Stimulated activated CD4-positive, alpha-beta T cell treated with anti-CD3 and anti-CD28 coated beads, Interleukin-15, amount 100 ng/mL, for 48 hours (primary cell): Measurements from ENCODE around the gene ANGPTL4.
"Not testable (repeated sequence)": the region's sequence is repeated elsewhere in the genome, so short reads cannot be mapped to it uniquely, and the experiment has no call there.

Experiments used
- DNase-seq, 2 donors: peaks; one replicate each; pipeline ENCODE4 v3.0.0-alpha.2; 2020; ENCODE audit warnings: low read depth in 2 of 2

The ANGPTL4 gene

DNA sequence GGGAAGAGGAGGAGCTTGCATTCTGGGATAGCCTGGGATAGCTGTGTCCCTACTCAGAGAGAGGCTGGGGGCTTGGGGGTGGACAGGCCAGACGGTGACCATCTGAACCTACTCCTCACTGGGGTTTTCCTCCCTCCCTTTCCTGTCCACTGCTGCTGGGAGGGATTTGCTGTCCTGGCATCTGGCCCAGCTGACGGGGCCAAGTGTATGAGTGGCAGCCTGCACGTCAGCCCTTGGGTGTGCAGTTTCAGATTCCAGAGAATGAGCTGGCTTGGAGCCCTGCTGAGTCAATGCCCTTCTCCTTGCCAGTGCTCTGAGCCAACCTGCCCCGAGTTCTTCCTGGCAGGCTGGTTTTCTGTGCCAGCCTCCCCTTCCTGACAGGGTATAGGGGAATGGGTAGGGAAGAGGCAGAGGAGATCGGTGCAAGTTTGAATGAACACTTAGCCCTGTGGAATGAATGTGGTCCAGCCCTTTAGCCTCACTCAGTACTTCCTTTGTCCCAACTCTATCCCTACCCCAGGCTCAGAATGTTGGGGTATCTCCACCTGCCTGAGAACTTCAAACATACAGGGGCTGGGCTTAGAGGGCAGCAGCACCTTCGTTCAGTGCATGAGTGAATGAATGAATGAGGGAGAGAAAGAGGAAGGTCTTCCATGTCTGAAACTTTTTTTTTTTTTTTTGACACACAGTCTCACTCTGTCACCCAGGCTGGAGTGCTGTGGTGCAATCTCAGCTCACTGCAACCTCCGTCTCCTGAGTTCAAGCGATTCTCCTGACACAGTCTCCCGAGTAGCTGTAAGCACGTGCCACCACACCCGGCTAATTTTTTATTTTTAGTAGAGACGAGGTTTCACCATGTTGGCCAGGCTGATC, 1.8 kb upstream of the ANGPTL4 start:
- peak; percentile 17 to 31 for DNase-seq

DNA sequence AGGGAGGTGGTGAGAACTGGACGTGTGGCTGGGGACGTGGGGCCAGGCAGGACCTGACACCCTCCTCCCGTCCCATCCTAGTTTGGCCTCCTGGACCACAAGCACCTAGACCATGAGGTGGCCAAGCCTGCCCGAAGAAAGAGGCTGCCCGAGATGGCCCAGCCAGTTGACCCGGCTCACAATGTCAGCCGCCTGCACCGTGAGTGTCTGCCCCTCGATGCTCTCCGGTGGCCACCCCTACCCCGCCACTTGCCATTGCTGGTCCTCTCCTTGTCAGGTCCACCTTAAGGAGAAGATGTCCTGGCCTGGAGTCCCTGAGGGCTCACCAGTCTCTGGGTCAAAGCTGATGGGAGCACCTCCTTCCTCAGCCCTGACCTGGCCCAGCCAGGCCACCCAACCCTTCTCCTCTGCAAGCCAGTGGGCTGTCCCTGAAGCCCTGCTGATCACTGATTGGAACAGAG, 2.2 kb downstream of the ANGPTL4 start:
- no peak for DNase-seq

DNA sequence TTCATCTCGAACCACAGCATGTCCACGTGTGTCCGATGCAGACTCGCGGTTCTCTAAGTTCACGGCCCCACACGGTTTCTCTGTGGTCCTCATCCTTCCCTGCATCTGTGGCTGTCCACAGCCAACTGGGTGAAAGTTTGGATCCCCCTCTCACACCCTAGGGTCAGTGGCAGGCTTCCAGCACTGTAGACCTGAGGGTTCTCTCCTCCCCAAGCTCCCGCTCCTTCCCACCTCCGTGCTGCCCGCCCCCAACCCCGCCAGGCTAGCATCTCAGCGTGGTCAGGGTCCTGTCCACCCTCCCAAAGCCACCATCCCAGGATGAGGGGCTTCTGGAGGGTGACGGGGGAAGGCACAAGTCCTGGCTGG, 3.0 kb downstream of the ANGPTL4 start:
- no peak for DNase-seq

DNA sequence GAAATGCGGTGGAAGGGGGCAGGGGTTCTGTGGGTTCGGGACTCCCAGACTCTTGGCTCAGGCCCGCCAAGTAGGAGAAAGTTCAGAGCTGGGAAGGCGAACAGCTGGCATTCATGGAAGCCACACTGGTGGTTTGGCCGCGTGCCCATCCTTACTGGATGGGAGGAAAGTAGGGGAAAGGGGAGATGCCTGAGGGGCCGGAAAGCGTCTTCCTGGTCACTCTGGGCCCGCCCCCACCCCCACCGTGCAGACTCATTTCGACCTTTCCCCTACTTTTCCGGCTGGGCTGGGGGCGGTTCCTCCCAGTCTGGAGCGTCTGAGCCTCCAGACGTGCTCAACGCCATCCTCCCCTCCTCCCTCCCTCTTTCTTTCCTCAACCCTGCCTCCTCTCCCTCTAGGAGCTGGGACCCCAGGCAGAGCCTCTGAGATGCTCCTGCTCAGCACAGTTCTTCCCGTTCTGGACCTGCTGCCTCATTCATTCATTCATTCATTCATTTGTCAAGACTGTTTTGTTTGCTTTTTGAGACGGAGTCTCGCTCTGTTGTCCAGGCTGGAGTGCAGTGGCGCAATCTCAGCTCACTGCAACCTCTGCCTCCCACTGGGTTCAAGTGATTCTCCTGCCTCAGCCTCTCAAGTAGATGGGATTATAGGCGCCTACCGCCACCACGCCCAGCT, 3.5 kb downstream of the ANGPTL4 start:
- DNase-seq, result no peak

DNA sequence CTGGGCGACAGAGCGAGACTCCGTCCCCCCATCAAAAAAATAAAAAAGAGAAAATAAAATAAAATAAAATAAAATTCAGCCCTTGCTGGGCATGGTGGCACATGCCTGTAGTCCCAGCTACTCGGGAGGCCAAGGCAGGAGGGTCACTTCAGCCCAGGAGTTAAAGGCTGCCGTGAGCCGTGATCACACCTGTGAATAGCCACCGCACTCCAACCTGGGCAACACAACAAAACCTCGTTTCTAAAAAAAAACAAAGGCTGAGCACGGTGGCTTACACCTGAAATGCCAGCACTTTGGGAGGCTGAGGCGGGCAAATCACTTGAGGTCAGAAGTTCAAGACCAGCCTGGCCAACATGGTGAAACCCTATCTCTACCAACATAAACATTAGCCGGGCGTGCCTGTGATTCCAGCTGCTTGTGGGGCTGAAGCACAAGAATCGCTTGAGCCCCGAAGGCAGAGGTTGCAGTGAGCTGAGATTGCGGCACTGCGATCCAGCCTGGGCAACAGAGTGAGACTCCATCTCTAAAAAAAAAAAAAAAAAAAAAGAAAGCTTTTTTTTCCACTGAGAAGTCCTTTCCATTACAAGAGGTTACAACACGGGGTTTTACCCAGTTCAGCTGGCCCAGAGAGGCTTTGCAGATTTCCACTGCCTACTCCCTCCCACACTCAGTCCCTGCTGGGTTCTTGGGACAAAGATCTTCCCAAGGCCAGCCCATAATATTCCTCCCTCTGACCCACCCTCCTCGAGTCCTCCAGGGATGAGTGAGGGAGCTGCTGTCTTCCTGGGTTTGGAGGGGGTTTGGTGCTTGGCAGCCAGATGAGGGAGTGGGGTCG, 6.4 kb downstream of the ANGPTL4 start:
- no peak for DNase-seq

DNA sequence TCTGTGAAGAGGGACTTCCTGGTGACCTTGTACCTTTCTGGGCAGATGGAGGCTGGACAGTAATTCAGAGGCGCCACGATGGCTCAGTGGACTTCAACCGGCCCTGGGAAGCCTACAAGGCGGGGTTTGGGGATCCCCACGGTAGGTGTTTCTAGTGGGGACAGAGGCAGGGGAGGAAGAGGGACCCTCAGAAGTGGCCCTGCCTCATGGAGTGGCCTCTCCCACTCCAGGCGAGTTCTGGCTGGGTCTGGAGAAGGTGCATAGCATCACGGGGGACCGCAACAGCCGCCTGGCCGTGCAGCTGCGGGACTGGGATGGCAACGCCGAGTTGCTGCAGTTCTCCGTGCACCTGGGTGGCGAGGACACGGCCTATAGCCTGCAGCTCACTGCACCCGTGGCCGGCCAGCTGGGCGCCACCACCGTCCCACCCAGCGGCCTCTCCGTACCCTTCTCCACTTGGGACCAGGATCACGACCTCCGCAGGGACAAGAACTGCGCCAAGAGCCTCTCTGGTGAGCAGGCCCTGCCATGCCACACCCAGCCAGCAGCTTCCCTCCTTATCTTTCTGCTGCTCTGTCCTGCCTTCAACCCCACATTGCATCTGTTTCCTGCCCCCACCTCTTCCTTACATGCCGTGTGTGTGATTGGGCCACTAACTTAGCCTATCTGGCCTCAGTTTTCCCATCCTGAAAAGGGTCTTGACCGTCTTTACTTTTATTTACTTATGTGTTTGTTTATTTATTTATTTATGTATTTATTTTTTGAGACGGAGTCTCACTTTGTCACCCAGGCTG, 7.3 kb downstream of the ANGPTL4 start:
- no peak for DNase-seq

DNA sequence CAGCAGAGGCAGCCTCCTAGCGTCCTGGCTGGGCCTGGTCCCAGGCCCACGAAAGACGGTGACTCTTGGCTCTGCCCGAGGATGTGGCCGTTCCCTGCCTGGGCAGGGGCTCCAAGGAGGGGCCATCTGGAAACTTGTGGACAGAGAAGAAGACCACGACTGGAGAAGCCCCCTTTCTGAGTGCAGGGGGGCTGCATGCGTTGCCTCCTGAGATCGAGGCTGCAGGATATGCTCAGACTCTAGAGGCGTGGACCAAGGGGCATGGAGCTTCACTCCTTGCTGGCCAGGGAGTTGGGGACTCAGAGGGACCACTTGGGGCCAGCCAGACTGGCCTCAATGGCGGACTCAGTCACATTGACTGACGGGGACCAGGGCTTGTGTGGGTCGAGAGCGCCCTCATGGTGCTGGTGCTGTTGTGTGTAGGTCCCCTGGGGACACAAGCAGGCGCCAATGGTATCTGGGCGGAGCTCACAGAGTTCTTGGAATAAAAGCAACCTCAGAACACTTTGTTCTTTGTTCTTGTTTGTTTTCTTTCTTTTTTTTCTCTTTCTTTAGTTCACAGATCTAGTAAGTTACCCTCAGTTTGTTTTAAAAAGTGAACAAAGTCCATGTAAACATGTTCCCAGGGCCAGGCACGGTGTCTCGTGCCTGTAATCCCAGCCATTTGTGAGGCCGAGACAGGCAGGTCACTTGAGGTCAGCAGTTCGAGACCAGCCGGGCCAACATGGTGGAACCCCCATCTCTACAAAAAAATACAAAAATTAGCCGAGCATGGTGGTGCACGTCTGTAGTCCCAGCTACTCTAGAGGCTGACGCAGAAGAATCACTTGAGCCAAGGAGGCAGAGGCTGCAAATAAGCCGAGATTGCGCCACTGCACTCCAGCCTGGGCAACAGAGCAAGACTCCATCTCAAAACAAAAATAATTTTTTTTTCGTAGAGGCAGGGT, 10.2 kb downstream of the ANGPTL4 start:
- no peak for DNase-seq

DNA sequence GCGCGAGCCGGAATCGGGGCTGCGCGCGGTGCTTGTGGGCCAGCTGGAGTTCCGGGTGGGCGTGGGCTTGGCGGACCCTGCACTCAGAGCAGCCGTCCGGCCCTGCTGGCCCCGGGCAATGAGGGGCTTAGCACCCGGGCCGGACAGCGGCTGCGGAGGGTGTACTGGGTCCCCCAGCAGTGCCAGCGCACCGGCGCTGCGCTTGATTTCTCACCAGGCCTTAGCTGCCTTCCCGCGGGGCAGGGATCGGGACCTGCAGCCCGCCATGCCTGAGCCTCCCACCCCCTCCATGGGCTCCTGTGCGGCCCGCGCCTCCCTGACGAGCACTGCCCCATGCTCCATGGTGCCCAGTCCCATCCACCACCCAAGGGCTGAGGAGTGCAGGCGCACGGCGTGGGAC, 11.8 kb downstream of the ANGPTL4 start:
- not testable (repeated sequence) for DNase-seq

DNA sequence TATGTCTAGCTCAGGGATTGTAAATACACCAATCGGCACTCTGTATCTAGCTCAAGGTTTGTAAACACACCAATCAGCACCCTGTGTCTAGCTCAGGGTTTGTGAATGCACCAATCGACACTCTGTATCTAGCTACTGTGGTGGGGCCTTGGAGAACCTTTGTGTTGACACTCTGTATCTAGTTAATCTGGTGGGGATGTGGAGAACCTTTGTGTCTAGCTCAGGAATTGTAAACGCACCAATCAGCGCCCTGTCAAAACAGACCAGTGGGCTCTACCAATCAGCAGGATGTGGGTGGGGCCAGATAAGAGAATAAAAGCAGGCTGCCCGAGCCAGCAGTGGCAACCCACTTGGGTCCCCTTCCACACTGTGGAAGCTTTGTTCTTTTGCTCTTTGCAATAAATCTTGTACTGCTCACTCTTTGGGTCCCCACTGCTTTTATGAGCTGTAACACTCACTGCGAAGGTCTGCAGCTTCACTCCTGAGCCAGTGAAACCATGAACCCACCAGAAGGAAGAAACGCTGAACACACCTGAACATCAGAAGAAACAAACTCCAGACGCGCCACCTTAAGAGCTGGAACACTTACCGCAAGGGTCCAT, 12.5 kb downstream of the ANGPTL4 start:
- DNase-seq, result not testable (repeated sequence)

DNA sequence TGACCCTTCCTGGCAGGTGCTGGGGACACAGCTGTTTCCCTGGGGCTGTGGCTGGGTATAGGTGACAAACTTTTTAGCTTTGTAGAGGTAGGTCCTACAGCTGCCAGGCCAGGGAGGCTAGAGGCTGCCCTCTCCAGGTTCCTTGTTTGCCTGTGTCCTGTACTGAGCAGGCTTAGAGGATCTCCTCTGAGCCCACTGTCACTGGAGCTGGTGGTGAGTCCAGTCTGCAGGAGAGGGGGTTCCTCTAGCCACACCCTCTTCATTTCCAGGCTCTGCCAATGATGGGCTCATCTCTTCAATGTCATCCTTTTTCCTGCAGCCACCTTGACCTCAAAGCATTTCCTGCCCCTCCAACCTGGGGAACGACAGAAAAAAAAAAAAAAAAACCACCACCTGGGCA, 13.6 kb downstream of the ANGPTL4 start:
- no peak for DNase-seq

DNA sequence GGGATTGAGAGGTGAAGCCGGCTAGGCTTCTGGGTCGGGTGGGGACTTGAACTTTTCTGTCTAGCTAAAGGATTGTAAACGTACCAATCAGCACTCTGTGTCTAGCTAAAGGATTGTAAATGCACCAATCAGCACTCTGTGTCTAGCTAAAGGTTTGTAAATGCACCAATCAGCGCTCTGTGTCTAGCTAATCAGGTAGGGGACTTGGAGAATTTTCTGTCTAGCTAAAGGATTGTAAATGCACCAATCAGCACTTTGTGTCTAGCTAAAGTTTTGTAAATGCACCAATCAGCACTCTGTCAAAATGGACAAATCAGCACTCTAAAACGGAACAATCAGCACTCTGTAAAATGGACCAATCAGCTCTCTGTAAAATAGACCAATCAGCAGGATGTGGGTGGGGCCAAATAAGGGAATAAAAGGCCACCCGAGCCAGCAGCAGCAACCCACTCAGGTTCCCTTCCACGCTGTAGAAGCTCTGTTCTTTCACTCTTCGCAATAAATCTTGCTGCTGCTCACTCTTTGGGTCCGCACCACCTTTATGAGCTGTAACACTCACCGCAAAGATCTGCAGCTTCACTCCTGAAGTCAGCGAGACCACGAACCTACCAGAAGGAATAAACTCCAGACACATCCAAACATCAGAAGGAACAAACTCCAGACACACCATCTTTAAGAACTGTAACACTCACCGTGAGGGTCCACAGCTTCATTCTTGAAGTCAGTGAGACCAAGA, 15.4 kb downstream of the ANGPTL4 start:
- DNase-seq, result not testable (repeated sequence)

DNA sequence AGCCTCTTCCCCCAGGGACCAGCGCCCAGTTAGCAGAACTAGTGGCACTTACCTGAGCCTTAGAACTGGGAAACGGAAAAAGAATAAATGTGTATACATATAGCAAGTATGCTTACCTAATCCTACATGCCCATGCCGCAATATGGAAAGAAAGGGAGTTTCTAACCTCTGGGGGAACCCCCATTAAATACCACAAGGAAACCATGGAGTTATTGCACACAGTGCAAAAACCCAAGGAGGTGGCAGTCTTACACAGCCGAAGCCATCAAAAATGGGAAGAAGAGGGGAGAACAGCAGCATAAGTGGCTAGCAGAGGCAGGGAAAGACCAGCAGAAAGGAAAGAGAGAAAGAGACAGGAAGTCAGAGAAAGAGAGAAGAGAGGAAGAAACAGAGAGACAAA, 20.6 kb downstream of the ANGPTL4 start:
- DNase-seq, result not testable (repeated sequence)

DNA sequence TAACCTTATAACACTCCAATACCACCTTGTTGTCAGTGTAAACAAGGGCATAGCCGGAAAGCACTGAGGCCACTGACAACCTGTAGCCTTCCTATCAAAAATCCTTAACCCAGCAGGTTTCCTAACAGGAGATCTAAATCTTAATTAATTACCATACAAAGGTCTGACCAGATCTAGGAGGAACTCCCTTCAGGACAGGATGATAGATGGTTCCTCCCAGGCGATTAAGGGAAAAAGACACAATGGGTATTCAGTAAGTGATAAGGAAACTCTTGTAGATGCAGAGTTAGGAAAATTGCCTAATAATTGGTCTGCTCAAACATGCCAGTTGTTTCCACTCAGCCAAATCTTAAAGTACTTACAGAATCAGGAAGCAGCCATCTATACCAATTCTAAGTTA, 21.1 kb downstream of the ANGPTL4 start:
- not testable (repeated sequence) for DNase-seq

DNA sequence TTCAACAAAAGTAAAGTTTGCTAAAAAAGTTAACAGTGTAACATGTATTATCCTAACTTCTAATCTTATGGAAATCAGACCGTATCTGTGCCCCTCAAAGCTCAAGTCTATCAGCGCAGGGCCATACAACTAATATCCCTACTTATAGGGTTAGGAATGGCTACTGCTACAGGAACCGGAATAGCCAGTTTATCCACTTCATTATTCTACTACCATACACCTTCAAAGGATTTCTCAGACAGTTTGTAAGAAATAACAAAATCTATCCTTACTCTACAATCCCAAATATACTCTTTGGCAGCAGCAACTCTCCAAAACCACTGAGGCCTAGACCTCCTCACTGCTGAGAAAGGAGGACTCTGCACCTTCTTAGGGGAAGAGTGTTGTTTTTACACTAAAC, 21.6 kb downstream of the ANGPTL4 start:
- not testable (repeated sequence) for DNase-seq

DNA sequence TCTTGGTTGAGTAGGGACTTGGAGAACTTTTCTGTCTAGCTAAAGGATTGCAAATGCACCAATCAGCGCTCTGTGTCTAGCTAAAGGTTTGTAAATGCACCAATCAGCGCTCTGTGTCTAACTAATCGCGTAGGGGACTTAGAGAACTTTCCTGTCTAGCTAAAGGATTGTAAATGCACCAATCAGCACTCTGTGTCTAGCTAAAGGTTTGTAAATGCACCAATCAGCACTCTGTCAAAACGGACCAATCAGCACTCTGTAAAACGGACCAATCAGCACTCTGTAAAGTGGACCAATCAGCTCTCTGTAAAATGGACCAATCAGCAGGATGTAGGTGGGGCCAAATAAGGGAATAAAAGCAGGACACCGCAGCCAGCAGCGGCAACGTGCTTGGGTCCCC, 22.5 kb downstream of the ANGPTL4 start:
- DNase-seq, result not testable (repeated sequence)

DNA sequence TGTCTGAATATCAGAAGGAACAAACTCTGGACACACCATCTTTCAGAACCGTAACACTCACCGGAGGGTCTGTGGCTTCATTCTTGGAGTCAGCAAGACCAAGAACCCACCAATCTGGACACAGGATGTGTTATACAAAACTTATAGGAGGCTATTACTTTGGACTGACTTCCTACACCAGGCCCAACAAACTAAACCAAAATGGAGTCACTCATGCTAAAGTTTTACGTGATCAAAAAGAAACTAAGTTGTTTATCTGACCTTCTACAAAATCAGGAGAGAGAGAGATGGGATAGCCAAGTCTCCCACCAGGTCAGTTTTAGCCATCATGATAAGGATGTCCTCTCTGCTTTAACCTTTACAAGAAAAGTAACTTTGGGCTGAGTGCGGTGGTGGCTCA, 23.0 kb downstream of the ANGPTL4 start:
- DNase-seq, result no peak

DNA sequence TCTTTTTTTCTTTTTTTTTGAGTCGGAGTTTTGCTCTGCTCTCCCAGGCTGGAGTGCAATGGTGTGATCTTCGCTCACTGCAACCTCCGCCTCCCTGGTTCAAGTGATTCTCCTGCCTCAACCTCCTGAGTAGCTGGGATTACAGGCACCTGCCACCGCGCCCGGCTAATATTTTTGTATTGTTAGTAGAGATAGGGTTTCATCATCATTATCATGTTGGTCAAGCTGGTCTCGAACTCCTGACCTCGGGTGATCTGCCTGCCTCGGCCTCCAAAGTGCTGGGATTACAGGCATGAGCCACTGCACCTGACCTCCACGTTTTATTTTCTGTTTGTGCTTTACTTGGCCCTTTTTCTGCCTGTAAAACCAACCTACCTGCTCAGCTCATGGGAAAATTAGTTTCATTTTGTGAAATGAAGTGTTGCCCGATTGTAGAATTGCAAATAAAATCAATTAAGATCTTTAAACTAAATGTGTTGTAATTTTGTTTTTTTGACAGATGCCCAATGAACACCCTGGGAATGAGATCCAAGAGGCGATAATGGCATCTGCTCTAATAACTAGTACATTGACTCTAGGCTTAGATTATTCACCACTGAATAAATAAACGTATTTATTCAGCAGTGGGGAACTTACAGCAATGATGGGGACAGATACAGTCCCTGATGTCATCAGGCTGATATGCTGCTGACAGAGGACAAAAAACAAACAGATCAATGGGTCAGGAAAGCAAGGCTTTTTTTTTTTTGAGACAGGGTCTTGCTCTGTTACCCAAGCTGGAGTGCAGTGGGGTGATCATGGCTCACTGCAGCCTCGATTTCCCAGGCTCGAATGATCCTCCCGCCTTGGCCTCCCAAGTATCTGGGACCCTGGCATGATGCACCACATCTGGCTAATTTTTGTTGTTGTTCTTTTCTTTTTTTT, 24.0 kb downstream of the ANGPTL4 start:
- DNase-seq, result no peak

DNA sequence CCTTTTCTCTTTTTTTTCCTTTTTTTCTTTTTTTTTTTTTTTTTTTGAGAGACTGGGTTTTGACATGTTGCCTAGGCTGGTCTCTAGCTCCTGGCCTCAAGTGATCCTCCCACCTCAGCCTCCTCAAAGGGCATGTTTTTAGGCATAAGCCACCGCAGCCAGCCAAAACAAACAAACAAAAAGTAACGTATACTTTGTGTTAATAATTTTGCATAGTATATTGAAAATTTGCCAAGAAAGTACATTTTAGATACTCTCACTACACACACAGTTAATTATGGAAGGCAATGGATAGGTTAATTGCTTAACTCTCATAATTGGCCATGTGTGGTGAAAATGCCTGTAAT, 24.6 kb downstream of the ANGPTL4 start:
- DNase-seq, result no peak
